Gastroesophageal sphincter (tissue), 4 donors: Measurements from ENCODE around the gene LGMN. TPM values are rescaled to one million over a fixed set of nuclear protein-coding genes. Genes with fewer than 3 reads are reported as not detected.

Experiments
- ATAC-seq: fragments of 150-250 bp; one replicate; pipeline ENCODE4 v1.9.1; 2016; ENCODE audit warnings: mild to moderate bottlenecking, moderate library complexity
- H3K27ac ChIP-seq, 4 donors: fragments of 200-600 bp; sonication (generic) in 3 of 4; 1 replicate in 3 of 4; 2 replicates in 1 of 4; pipeline ENCODE4 v1.5.1; 2016 to 2019
- H3K27me3 ChIP-seq: fragments of 200-600 bp; sonication (generic); one replicate; pipeline ENCODE4 v1.5.1; 2019
- H3K36me3 ChIP-seq, 2 donors: fragments of 200-600 bp; sonication (generic); one replicate each; pipeline ENCODE4 v1.5.1; 2019; ENCODE audit warnings: control low read depth in 1 of 2
- H3K4me1 ChIP-seq, 3 donors: fragments of 200-600 bp; sonication (generic); 1 replicate in 2 of 3; 2 replicates in 1 of 3; pipeline ENCODE4 v1.5.1; 2016 to 2019; ENCODE audit warnings: control low read depth in 2 of 3
- H3K4me3 ChIP-seq, 2 donors: fragments of 200-600 bp; sonication (generic); one replicate each; pipeline ENCODE4 v1.5.1; 2019; ENCODE audit warnings: mild to moderate bottlenecking in 1 of 2, moderate library complexity in 1 of 2
- H3K9me3 ChIP-seq, 3 donors: fragments of 200-600 bp; sonication (generic); one replicate each; pipeline ENCODE4 v1.5.1; 2017 to 2019; ENCODE audit warnings: control low read depth in 2 of 3
- CTCF ChIP-seq, 4 experiments: fragments of 200-600 bp in 2 of 4; fragments of 450-650 bp in 2 of 4; sonication (generic) in 1 of 4; IDR thresholded peaks; one replicate each; pipeline ENCODE4 v1.5.1; 2017 to 2019; ENCODE audit warnings: antibody characterized with exemption in 4 of 4, mild to moderate bottlenecking in 2 of 4, moderate library complexity in 2 of 4
- EP300 ChIP-seq: sonication (generic); formaldehyde crosslinking; IDR thresholded peaks from one replicate; pipeline ENCODE4 v1.6.1; 2017; ENCODE audit warnings: antibody characterized with exemption, mild to moderate bottlenecking
- POLR2A ChIP-seq, 2 donors: fragments of 450-650 bp; IDR thresholded peaks; one replicate each; pipeline ENCODE4 v1.6.1; 2017; ENCODE audit warnings: antibody characterized with exemption in 2 of 2, mild to moderate bottlenecking in 2 of 2, moderate library complexity in 1 of 2
- POLR2AphosphoS5 ChIP-seq: sonication (generic); formaldehyde crosslinking; IDR thresholded peaks from one replicate; pipeline ENCODE4 v1.6.1; 2017; ENCODE audit warnings: antibody characterized with exemption
- WGBS, 2 donors: methylation state at CpG; one replicate each; pipeline ENCODE4 v1.1.5; 2018; ENCODE audit warnings: low coverage in 1 of 2; 5-methylcytosine and 5-hydroxymethylcytosine counted together
- total RNA-seq, 4 donors: library from RNA; depleted of rRNA; stranded (reverse); fragments of >200 nt; gene quantifications; one replicate each; pipeline ENCODE4 v1.1.0, GENCODE V29; 2016

The LGMN gene
- total RNA-seq, 4 donors from 2014 or later, result 38.1 to 132 (median 91.6) TPM

GRCh38 chr14:92740440-92740839, 8.0 kb downstream of the LGMN start:
- H3K36me3 ChIP-seq, result peaks cover 0 to 40% of the 10 kb centered on the region in 2 donors
- H3K4me1 ChIP-seq, result no peaks in the 10 kb centered on the region
- no peak for TF ChIP-seq EP300
- TF ChIP-seq POLR2A (IDR thresholded peaks at IDR 0.05), result no peak
- TF ChIP-seq POLR2AphosphoS5, result no peak
- TF ChIP-seq CTCF (IDR thresholded peaks at IDR 0.05), result no peak
- ATAC-seq, result no peak
- no peak overlapping the region for H3K4me3 ChIP-seq
- no peaks in the 10 kb centered on the region for H3K9me3 ChIP-seq
- H3K27me3 ChIP-seq, result no peaks in the 10 kb centered on the region
- no peak overlapping the region for H3K27ac ChIP-seq
- 94 to 100% methylated on average over 2 to 8 of the region's 8 CpGs for WGBS, 2 donors

DNA sequence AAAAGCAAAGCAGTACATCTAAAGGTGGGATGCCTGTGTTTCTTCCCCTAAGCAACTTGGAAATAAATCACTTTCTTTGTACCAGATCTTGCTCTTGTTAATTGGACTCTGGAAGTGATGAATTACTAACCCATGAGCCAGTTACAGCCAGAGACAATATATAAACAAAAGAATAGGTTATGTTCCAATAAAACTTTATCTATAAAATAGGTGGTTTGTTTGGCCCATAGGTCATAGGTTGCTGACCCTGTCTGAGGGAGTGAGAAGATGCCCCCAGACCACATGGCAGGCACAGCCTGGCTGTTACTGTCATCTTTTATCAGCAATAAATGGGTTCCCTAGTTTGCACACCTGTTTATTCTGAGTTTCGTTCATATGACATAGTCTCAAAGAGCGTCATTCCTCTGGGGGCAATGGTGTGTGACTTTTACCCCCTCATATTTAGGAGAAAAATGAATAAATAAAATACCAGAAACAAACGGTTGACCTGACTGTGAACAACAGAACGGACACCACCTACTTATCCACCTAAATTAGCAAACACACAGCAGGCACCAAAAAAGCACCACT, 10.7 kb downstream of the LGMN start:
- no peaks in the 10 kb centered on the region for H3K9me3 ChIP-seq
- H3K27me3 ChIP-seq, result no peaks in the 10 kb centered on the region
- no peak for ATAC-seq
- TF ChIP-seq EP300, result no peak
- H3K36me3 ChIP-seq, result peaks cover 0 to 32% of the 10 kb centered on the region in 2 donors
- H3K27ac ChIP-seq, result no peak overlapping the region
- 92 to 93% methylated on average over 4 of the region's 4 CpGs for WGBS, 2 donors
- H3K4me1 ChIP-seq, result no peaks in the 10 kb centered on the region
- H3K4me3 ChIP-seq, result no peak overlapping the region

GRCh38 chr14:92737206-92737605, 11.2 kb downstream of the LGMN start:
- no peaks in the 10 kb centered on the region for H3K9me3 ChIP-seq
- H3K27me3 ChIP-seq, result no peaks in the 10 kb centered on the region
- ATAC-seq, result no peak
- H3K4me1 ChIP-seq, result no peaks in the 10 kb centered on the region
- H3K4me3 ChIP-seq, result no peak overlapping the region
- peaks cover 0 to 32% of the 10 kb centered on the region in 2 donors for H3K36me3 ChIP-seq
- H3K27ac ChIP-seq, result no peak overlapping the region
- WGBS, 2 donors, result 46% methylated on average over 4 of the region's 4 CpGs; no CpG with 5 or more reads in 1 of the 2 donors
- no peak for TF ChIP-seq CTCF (IDR thresholded peaks at IDR 0.05)
- TF ChIP-seq EP300, result no peak
- no peak for TF ChIP-seq POLR2A (IDR thresholded peaks at IDR 0.05)
- no peak for TF ChIP-seq POLR2AphosphoS5

GRCh38 chr14:92735344-92735743, 13.1 kb downstream of the LGMN start:
- no peak for ATAC-seq
- H3K4me3 ChIP-seq, result no peak overlapping the region
- no peaks in the 10 kb centered on the region for H3K4me1 ChIP-seq
- H3K27me3 ChIP-seq, result no peaks in the 10 kb centered on the region
- H3K9me3 ChIP-seq, result no peaks in the 10 kb centered on the region
- WGBS, 2 donors, result 85 to 92% methylated on average over 2 to 5 of the region's 6 CpGs
- TF ChIP-seq EP300 (no peak), CTCF (IDR thresholded peaks at IDR 0.05) (no peak), POLR2A (IDR thresholded peaks at IDR 0.05) (no peak), POLR2AphosphoS5 (no peak)
- peaks cover 3 to 32% of the 10 kb centered on the region in 2 donors for H3K36me3 ChIP-seq
- H3K27ac ChIP-seq, result no peak overlapping the region

DNA sequence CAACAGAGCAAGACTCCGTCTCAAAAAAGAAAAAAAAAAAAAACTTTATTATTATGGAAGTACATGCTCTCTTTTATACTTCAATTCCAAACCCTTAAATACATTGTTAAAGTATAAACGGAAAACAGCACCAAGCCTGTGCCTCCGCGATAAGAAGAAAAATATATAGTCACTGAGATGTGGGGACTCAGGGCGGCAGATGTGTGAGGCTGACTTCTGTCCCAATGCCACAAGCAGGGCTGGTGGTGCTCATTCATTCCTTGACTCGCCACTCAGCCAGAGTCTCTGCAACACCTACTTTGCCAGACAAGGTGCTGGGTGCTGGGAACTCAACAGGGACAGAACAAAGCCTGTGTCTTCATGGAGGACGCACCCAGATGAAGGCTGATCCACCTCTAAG, 13.8 kb downstream of the LGMN start:
- no peak overlapping the region for H3K4me3 ChIP-seq
- ATAC-seq, result no peak
- no peak for TF ChIP-seq POLR2AphosphoS5
- TF ChIP-seq POLR2A (IDR thresholded peaks at IDR 0.05), result no peak
- TF ChIP-seq EP300, result no peak
- no peak for TF ChIP-seq CTCF (IDR thresholded peaks at IDR 0.05)
- no peaks in the 10 kb centered on the region for H3K9me3 ChIP-seq
- H3K27ac ChIP-seq, result no peak overlapping the region
- peaks cover 3 to 32% of the 10 kb centered on the region in 2 donors for H3K36me3 ChIP-seq
- no peaks in the 10 kb centered on the region for H3K27me3 ChIP-seq
- no peaks in the 10 kb centered on the region for H3K4me1 ChIP-seq
- 83 to 84% methylated on average over 4 to 7 of the region's 7 CpGs for WGBS, 2 donors
